Measurements from ENCODE around the gene BACH2. TPM values are rescaled to one million over a fixed set of nuclear protein-coding genes. Genes with fewer than 3 reads are reported as not detected.
A peak's percentile ranks its signal among the peaks of the same experiment; 100 is the strongest.
"Not testable (repeated sequence)": the region's sequence is repeated elsewhere in the genome, so short reads cannot be mapped to it uniquely, and the experiment has no call there.

Gene BACH2
- total RNA-seq, 2 experiments from 2014 or later = 75.1 to 77.9 TPM

GRCh38 chr6:90039911-90040310 lies 256.7 kb downstream of the BACH2 start:
- H3K4me1 Mint-ChIP-seq (ENCODE audit: low read depth) = peaks cover 51% of the 10 kb centered on the region
- peaks cover 35% of the 10 kb centered on the region for H3K36me3 Mint-ChIP-seq (ENCODE audit: low read depth)
- H3K27ac Mint-ChIP-seq = peak overlapping the region; percentile 31
- CTCF ChIA-PET = no interaction called here
- DNase-seq = no peak
- peaks cover 1% of the 10 kb centered on the region for H3K9me3 Mint-ChIP-seq
- no peak overlapping the region for H3K4me3 Mint-ChIP-seq
- no peaks in the 10 kb centered on the region for H3K27me3 Mint-ChIP-seq (ENCODE audit: low read depth)
- intact Hi-C loops (cut with micrococcal nuclease) = no loop called here

DNA sequence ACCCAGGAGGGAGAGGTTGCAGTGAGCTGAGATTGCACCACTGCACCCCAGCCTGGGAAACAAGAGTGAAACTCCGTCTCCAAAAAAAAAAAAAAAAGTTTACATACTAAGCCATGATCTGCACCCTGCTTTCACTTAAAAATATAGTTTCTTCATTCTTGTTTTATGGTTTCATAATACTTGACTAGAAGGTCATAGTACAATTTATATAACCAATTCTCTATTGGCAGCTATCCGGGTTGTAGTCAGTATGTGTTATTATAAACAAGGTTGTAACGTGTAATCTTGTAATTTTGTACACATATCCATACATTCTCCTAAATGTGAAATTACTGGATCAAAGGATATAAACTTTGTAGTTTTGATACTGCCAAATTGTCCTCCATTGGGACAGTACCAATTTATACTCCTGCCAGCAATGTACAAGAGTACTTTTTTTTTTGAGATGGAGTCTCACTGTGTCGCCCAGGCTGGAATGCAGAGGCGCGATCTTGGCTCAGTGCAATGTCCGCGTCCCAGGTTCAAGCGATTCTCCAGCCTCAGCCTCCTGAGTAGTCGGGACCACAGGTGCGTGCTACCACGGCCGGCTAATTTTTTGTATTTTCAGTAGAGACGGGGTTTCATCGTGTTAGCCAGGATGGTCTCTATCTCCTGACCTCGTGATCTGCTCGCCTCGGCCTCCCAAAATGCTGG lies 257.5 kb downstream of the BACH2 start:
- CTCF ChIA-PET = interaction anchor here (0.6 to 0.7 kb wide), 3 partner anchors 56 to 440 kb away, joined by 3 read pairs; no protein-coding TSS in a partner anchor
- no peak overlapping the region for H3K4me3 Mint-ChIP-seq
- intact Hi-C loops (cut with micrococcal nuclease) = no loop called here
- no peak overlapping the region for H3K27ac Mint-ChIP-seq
- peaks cover 54% of the 10 kb centered on the region for H3K4me1 Mint-ChIP-seq (ENCODE audit: low read depth)
- peaks cover 1% of the 10 kb centered on the region for H3K9me3 Mint-ChIP-seq
- no peaks in the 10 kb centered on the region for H3K27me3 Mint-ChIP-seq (ENCODE audit: low read depth)
- DNase-seq = no peak
- peaks cover 36% of the 10 kb centered on the region for H3K36me3 Mint-ChIP-seq (ENCODE audit: low read depth)

DNA sequence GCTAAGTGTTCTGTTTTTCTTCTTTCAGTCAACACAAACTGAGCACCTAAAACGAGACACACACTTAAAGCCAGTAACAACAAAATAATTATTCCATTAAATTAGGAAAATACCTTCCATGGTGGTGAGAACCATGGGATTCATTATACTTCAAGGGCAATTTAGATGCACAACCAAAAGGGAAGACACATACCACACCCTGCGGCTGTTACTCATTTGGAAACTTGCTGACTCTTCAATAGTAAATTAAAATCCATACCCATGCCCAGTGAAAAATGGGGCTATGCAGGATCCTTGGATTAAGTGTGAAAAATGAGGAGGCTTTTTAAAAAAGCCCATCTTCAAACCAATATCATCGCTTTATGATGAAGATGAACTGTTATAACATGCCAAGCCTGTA lies 259.7 kb downstream of the BACH2 start:
- H3K4me1 Mint-ChIP-seq (ENCODE audit: low read depth) = peaks cover 63% of the 10 kb centered on the region
- intact Hi-C loops (cut with micrococcal nuclease) = loop anchor here (1.0 kb wide), 1 partner anchor 9 kb away; no protein-coding TSS in a partner anchor
- peak overlapping the region; percentile 66 for H3K27ac Mint-ChIP-seq
- no peak for DNase-seq
- no peak overlapping the region for H3K4me3 Mint-ChIP-seq
- peaks cover 7% of the 10 kb centered on the region for H3K9me3 Mint-ChIP-seq
- H3K36me3 Mint-ChIP-seq (ENCODE audit: low read depth) = peaks cover 48% of the 10 kb centered on the region
- no peaks in the 10 kb centered on the region for H3K27me3 Mint-ChIP-seq (ENCODE audit: low read depth)
- CTCF ChIA-PET = interaction anchor here (1.2 kb wide), 1 partner anchor 97 kb away, joined by 7 read pairs; no protein-coding TSS in a partner anchor

- Mint-ChIP-seq H3K4me3 (no peak overlapping the region), H3K27ac (peak overlapping the region; percentile 61), H3K27me3 (ENCODE audit: low read depth) (no peaks in the 10 kb centered on the region), H3K4me1 (ENCODE audit: low read depth) (peaks cover 66% of the 10 kb centered on the region), H3K36me3 (ENCODE audit: low read depth) (peaks cover 46% of the 10 kb centered on the region), H3K9me3 (peaks cover 7% of the 10 kb centered on the region)
- CTCF ChIA-PET = interaction anchor here (0.5 to 0.7 kb wide), 2 partner anchors 36 to 144 kb away, joined by 3 read pairs; no protein-coding TSS in a partner anchor
- intact Hi-C loops (cut with micrococcal nuclease) = no loop called here
- no peak for DNase-seq
Measured at GRCh38 chr6:90035047-90035723, 261.5 kb downstream of the BACH2 start.

- Mint-ChIP-seq H3K27ac (no peak overlapping the region), H3K27me3 (ENCODE audit: low read depth) (no peaks in the 10 kb centered on the region), H3K36me3 (ENCODE audit: low read depth) (peaks cover 41% of the 10 kb centered on the region), H3K4me1 (ENCODE audit: low read depth) (peaks cover 72% of the 10 kb centered on the region), H3K9me3 (peaks cover 7% of the 10 kb centered on the region), H3K4me3 (no peak overlapping the region)
- CTCF ChIA-PET = interaction anchor here (0.7 kb wide), 1 partner anchor 443 kb away, joined by 3 read pairs; no protein-coding TSS in a partner anchor
- no peak for DNase-seq
- intact Hi-C loops (cut with micrococcal nuclease) = no loop called here
Measured at GRCh38 chr6:90033746-90034271, 262.8 kb downstream of the BACH2 start.

DNA sequence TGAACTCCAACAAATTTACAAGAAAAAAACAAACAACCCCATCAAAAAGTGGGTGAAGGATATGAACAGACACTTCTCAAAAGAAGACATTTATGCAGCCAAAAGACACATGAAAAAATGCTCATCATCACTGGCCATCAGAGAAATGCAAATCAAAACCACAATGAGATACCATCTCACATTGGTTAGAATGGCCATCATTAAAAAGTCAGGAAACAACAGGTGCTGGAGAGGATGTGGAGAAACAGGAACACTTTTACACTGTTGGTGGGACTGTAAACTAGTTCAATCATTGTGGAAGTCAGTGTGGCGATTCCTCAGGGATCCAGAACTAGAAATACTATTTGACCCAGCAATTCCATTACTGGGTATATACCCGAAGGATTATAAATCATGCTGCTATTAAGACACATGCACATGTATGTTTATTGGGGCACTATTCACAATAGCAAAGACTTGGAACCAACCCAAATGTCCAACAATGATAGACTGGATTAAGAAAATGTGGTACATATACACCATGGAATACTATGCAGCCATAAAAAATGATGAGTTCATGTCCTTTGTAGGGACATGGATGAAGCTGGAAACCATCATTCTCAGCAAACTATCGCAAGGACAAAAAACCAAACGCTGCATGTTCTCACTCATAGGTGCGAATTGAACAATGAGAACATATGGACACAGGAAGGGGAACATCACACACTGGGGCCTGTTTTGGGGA lies 264.0 kb downstream of the BACH2 start:
- peaks cover 73% of the 10 kb centered on the region for H3K4me1 Mint-ChIP-seq (ENCODE audit: low read depth)
- H3K4me3 Mint-ChIP-seq; DNase-seq; H3K9me3 Mint-ChIP-seq; intact Hi-C loops (cut with micrococcal nuclease); H3K27me3 Mint-ChIP-seq (ENCODE audit: low read depth): not testable (repeated sequence)
- peak overlapping the region; percentile 56 for H3K27ac Mint-ChIP-seq
- H3K36me3 Mint-ChIP-seq (ENCODE audit: low read depth) = peaks cover 34% of the 10 kb centered on the region
- CTCF ChIA-PET = interaction anchor here (0.7 kb wide), 1 partner anchor 445 kb away, joined by 3 read pairs; no protein-coding TSS in a partner anchor

DNA sequence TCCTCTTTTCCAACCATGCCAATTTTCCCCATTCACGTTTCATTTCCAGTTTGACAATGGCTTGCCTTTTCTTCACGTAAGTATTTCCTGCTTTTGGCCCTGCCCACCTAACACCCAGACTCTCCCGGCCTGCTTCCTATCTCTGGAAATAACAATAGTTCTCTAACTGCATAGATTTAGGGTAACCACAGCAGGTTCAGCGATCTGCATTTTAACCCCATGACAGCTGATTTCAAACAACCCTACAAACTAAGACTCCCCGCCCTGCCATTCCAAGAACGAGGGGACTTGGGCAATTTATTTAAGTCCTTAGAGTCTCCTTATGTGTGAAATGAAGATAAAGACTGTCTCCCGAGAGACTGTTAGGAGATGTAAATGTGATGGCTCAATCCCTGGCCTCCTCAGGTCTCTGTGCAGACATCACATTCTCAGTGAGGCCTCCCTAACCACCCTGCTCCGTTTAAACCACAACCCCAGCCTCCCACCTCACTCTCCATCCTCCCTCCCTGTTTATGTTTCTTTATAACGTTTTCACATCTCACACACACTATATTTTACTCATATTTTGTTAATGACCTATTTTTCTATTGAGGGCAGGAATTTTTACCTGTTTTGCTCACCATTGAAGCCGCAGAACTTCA lies 267.5 kb downstream of the BACH2 start:
- Mint-ChIP-seq H3K27me3 (ENCODE audit: low read depth) (no peaks in the 10 kb centered on the region), H3K9me3 (peaks cover 6% of the 10 kb centered on the region), H3K36me3 (ENCODE audit: low read depth) (peaks cover 31% of the 10 kb centered on the region), H3K4me3 (peak overlapping the region; percentile 8), H3K4me1 (ENCODE audit: low read depth) (peaks cover 78% of the 10 kb centered on the region), H3K27ac (peak overlapping the region; percentile 57)
- peak; percentile 47 for DNase-seq
- intact Hi-C loops (cut with micrococcal nuclease) = loop anchor here (1.0 to 5.0 kb wide), 3 partner anchors 7 to 558 kb away; partner anchors contain the start of gene MAP3K7
- CTCF ChIA-PET = interaction anchor here (1.4 kb wide), 1 partner anchor 68 kb away, joined by 3 read pairs; no protein-coding TSS in a partner anchor

DNA sequence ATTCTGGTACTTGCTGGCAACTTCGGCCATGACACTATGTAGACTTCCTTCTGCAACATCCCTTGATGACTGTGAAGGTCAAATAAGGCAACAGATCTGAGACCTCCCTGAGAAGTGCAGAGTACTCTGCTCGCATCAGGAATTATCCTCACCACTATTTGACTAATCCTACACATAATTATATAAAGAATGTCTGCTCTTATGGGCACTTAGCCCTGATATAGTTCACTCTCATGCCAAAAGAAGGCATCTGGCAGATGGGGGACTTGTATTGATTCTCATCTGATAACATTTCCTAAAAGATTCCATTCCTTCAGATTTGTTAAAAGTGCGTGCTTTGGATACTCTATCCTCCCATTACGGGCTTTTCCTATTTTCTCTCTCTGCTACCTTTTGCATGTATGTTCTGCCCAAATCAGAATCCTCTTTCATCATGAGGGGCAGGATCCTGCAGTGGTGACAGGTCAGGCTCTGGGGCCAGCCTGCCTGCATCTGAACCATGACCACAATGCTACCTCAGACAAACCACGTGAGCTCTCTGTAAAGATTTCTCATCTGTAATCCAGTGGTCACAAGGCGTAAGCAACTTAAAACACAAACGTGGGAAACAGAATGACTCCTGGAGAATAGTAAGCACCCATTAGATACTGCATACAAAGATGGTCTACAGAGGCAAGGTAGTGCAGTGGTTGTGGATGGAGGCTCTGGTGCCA lies 268.4 kb downstream of the BACH2 start:
- H3K4me3 Mint-ChIP-seq = no peak overlapping the region
- peaks cover 81% of the 10 kb centered on the region for H3K4me1 Mint-ChIP-seq (ENCODE audit: low read depth)
- H3K36me3 Mint-ChIP-seq (ENCODE audit: low read depth) = peaks cover 33% of the 10 kb centered on the region
- DNase-seq = peak; percentile 48
- peak overlapping the region; percentile 48 for H3K27ac Mint-ChIP-seq
- H3K9me3 Mint-ChIP-seq = peaks cover 3% of the 10 kb centered on the region
- H3K27me3 Mint-ChIP-seq (ENCODE audit: low read depth) = no peaks in the 10 kb centered on the region
- intact Hi-C loops (cut with micrococcal nuclease) = loop anchor here (1.0 to 5.0 kb wide), 3 partner anchors 8 to 559 kb away; partner anchors contain the start of gene MAP3K7
- CTCF ChIA-PET = interaction anchor here (1.4 kb wide), 1 partner anchor 69 kb away, joined by 3 read pairs; no protein-coding TSS in a partner anchor

DNA sequence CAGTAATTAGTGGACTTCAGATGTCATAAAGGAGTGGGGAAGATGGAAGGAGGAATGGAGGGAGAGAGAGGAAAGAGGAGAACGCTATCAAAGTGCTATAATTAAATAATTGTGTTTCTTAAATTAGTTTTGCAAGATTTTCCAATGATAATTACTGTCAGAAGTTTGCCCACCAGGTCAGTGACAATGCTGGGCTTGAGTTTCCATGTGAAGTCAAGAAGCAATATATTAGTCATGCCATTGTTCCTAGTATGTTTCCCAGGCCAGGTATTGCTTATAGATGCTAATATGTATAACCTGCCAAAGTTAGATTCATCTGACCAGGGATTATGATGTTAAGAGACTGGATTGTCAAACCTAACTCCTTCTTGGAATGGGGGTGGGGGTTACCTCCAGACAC lies 270.4 kb downstream of the BACH2 start:
- intact Hi-C loops (cut with micrococcal nuclease) = loop anchor here (1.0 to 5.0 kb wide), 5 partner anchors 53 to 561 kb away; partner anchors contain the start of gene MAP3K7
- CTCF ChIA-PET = interaction anchor here (0.9 to 1.1 kb wide), 2 partner anchors 65 to 74 kb away, joined by 3 read pairs; no protein-coding TSS in a partner anchor
- Mint-ChIP-seq H3K36me3 (ENCODE audit: low read depth) (peaks cover 36% of the 10 kb centered on the region), H3K27me3 (ENCODE audit: low read depth) (no peaks in the 10 kb centered on the region), H3K27ac (peak overlapping the region; percentile 87), H3K4me3 (peak overlapping the region; percentile 47), H3K9me3 (no peaks in the 10 kb centered on the region), H3K4me1 (ENCODE audit: low read depth) (peaks cover 89% of the 10 kb centered on the region)
- DNase-seq = no peak

DNA sequence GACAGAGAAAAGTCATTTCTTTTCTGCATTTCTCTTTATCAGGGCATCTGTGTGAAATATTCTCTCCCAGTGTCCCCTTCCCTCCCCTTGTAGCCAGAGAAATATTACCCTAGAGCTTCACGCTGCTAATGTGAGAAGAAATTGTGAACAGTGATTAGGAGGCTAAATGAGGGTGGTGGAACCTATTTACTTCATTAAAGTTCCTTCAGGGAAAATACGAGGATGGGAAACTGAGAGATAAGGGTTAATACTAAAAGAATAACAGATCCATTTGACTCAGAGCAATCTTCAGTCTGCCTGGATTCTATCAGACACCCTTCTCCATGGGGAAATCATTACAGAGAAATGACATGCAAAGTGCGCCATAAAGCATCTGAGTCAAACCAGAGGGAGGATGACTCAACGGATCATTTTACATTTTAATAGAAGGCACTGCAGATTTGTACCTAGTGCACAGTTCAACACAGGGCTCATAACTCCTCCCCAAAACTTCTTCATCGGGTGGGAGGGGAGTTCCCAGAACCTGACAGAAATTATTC lies 271.1 kb downstream of the BACH2 start:
- H3K4me1 Mint-ChIP-seq (ENCODE audit: low read depth) = peaks cover 93% of the 10 kb centered on the region
- CTCF ChIA-PET = interaction anchor here (0.8 to 0.9 kb wide), 2 partner anchors 47 to 73 kb away, joined by 3 read pairs; no protein-coding TSS in a partner anchor
- no peaks in the 10 kb centered on the region for H3K9me3 Mint-ChIP-seq
- H3K4me3 Mint-ChIP-seq = peak overlapping the region; percentile 47
- H3K27me3 Mint-ChIP-seq (ENCODE audit: low read depth) = no peaks in the 10 kb centered on the region
- DNase-seq = peak; percentile 85
- intact Hi-C loops (cut with micrococcal nuclease) = loop anchor here (1.0 to 5.0 kb wide), 10 partner anchors 17 to 562 kb away; partner anchors contain the start of gene MAP3K7
- peak overlapping the region; percentile 87 for H3K27ac Mint-ChIP-seq
- peaks cover 41% of the 10 kb centered on the region for H3K36me3 Mint-ChIP-seq (ENCODE audit: low read depth)

Data from activated naive CD4-positive, alpha-beta T cell treated with anti-CD3 and anti-CD28 coated beads for 36 hours (primary cell).